K562 (cell line): ENCODE data around the gene BCAS2. TPM values are rescaled to one million over a fixed set of nuclear protein-coding genes. Genes with fewer than 3 reads are reported as not detected.

Source experiments
- ATF1 ChIP-seq, 2 experiments: fragments of 450-650 bp in 1 of 2; IDR thresholded peaks; 2 replicates each; pipeline ENCODE4 v1.6.1; 2016; ENCODE audit warnings: missing compliant biosample characterization in 1 of 2, missing genetic modification characterization in 1 of 2
- BACH1 ChIP-seq: fragments of 200-800 bp; sonication (Bioruptor generic); IDR thresholded peaks from 2 replicates; pipeline ENCODE4 v1.6.1; 2016; ENCODE audit warnings: missing genetic modification characterization, missing compliant biosample characterization
- SMAD3 ChIP-seq: fragments of 450-650 bp; formaldehyde crosslinking; conservative IDR thresholded peaks from 2 replicates; pipeline ENCODE4 v1.4.0; 2020; ENCODE audit warnings: mild to moderate bottlenecking
- TSC22D4 ChIP-seq: fragments of 450-650 bp; IDR thresholded peaks from 2 replicates; pipeline ENCODE4 v1.6.1; 2016; ENCODE audit warnings: missing genetic modification characterization, missing biosample characterization, control low read depth
- polyA plus RNA-seq, 8 experiments: library from polyadenylated mRNA; depleted of rRNA in 4 of 8; stranded (reverse) in 5 of 8; unstranded in 3 of 8; fragments of >200 nt; fragmentation: Nextera tagmentation in 2 of 8; fragmentation: Illumina TruSeq in 1 of 8; extraction: Ambion mirVana in 2 of 8; extraction: Trizol in 1 of 8; gene quantifications; 2 replicates each; pipeline versions ENCODE4 v1.2.1 to v1.2.3, GENCODE V29; 2011 to 2014; ENCODE audit warnings: inconsistent platforms in 1 of 8, missing spikeins in 1 of 8
- total RNA-seq, 7 experiments: library from RNA; depleted of rRNA in 6 of 7; stranded (reverse); fragments of >200 nt in 6 of 7; fragmentation: Illumina TruSeq in 2 of 7; extraction: Trizol in 2 of 7; gene quantifications; 2 replicates each; pipeline versions ENCODE4 v1.2.1 to v1.2.3, GENCODE V29; 2011 to 2021; ENCODE audit warnings: low replicate concordance in 1 of 7
- TF ChIP-seq, protein P1 (sequence below): sonication (generic); formaldehyde crosslinking; IDR thresholded peaks from 2 replicates; pipeline ENCODE4 v1.8.1; 2023; ENCODE audit warnings: mild to moderate bottlenecking, missing genetic modification reagents
- TF ChIP-seq, protein P2 (sequence below): IDR thresholded peaks from 2 replicates; pipeline ENCODE4 v1.6.1; 2014; ENCODE audit warnings: antibody characterized with exemption
- TF ChIP-seq, protein P3 (sequence below): fragments of 200-800 bp; sonication (Bioruptor generic); IDR thresholded peaks from 2 replicates; pipeline ENCODE4 v1.6.1; 2017; ENCODE audit warnings: missing genetic modification characterization, missing compliant biosample characterization

Gene BCAS2
- total and polyA plus RNA-seq, 9 of the 15 experiments (the other 6 are each of a cell fraction or from before 2014, with no cell fraction given): 59.3 to 183 (median 81.1) TPM

DNA sequence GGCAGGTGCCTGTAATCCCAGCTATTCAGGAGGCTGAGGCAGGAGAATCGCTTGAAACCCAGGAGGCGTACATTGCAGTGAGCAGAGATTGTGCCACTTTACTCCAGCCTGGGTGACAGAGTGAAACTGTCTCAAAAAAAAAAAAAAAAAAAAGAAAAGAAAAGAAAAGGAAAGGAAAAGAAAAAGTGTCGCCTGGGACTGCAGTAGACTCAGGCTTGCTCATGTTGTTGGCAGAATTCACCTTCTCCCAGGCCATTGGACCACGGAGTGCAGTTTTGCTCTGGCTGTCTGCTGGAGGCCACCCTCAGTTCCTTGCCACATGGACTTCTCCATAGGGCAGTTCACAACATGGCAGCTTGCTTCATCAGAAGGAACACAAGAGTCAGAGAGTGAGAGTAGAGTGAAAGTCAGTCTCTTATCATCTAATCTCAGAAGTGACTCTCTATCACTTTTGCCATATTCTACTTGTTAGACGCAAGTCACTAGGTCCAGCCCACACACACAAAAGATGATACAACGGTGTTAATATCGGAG lies 29.2 kb downstream of the BCAS2 start (continued):
- TF ChIP-seq TSC22D4: no peak
- TF ChIP-seq, protein P1, sequence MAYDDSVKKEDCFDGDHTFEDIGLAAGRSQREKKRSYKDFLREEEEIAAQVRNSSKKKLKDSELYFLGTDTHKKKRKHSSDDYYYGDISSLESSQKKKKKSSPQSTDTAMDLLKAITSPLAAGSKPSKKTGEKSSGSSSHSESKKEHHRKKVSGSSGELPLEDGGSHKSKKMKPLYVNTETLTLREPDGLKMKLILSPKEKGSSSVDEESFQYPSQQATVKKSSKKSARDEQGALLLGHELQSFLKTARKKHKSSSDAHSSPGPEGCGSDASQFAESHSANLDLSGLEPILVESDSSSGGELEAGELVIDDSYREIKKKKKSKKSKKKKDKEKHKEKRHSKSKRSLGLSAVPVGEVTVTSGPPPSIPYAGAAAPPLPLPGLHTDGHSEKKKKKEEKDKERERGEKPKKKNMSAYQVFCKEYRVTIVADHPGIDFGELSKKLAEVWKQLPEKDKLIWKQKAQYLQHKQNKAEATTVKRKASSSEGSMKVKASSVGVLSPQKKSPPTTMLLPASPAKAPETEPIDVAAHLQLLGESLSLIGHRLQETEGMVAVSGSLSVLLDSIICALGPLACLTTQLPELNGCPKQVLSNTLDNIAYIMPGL (CRISPR knock-in tag): no peak
- TF ChIP-seq, protein P2, sequence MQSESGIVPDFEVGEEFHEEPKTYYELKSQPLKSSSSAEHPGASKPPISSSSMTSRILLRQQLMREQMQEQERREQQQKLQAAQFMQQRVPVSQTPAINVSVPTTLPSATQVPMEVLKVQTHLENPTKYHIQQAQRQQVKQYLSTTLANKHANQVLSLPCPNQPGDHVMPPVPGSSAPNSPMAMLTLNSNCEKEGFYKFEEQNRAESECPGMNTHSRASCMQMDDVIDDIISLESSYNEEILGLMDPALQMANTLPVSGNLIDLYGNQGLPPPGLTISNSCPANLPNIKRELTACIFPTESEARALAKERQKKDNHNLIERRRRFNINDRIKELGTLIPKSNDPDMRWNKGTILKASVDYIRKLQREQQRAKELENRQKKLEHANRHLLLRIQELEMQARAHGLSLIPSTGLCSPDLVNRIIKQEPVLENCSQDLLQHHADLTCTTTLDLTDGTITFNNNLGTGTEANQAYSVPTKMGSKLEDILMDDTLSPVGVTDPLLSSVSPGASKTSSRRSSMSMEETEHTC: no peak
- no peak for TF ChIP-seq SMAD3
- TF ChIP-seq ATF1 (CRISPR knock-in tag; IDR thresholded peaks at IDR 0.05): no peak
- TF ChIP-seq ATF1 (tag; IDR thresholded peaks at IDR 0.05): no peak
- TF ChIP-seq, protein P3, sequence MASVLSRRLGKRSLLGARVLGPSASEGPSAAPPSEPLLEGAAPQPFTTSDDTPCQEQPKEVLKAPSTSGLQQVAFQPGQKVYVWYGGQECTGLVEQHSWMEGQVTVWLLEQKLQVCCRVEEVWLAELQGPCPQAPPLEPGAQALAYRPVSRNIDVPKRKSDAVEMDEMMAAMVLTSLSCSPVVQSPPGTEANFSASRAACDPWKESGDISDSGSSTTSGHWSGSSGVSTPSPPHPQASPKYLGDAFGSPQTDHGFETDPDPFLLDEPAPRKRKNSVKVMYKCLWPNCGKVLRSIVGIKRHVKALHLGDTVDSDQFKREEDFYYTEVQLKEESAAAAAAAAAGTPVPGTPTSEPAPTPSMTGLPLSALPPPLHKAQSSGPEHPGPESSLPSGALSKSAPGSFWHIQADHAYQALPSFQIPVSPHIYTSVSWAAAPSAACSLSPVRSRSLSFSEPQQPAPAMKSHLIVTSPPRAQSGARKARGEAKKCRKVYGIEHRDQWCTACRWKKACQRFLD (CRISPR knock-in tag): no peak
- TF ChIP-seq BACH1 (tag): no peak
